ENCODE data around the gene SMIM13.

Gene SMIM13

GRCh38 chr6:11123978-11124377 is 30.3 kb downstream of the SMIM13 start:
- DNase-seq: no peak

GRCh38 chr6:11126876-11127275 is 33.2 kb downstream of the SMIM13 start:
- no peak for DNase-seq

GRCh38 chr6:11128608-11129007 is 35.0 kb downstream of the SMIM13 start:
- DNase-seq: no peak

GRCh38 chr6:11129908-11130565 is 36.4 kb downstream of the SMIM13 start:
- DNase-seq: no peak

- no peak for DNase-seq
Measured at GRCh38 chr6:11130605-11131004, 37.0 kb downstream of the SMIM13 start.

- no peak for DNase-seq
Measured at GRCh38 chr6:11132194-11132888, 38.7 kb downstream of the SMIM13 start.

GRCh38 chr6:11133281-11133680 is 39.6 kb downstream of the SMIM13 start:
- DNase-seq: no peak

GRCh38 chr6:11136809-11137208 is 43.2 kb downstream of the SMIM13 start:
- no peak for DNase-seq

- DNase-seq: peak; percentile 2
Measured at GRCh38 chr6:11139051-11139960, 45.7 kb downstream of the SMIM13 start.

- no peak for DNase-seq
Measured at GRCh38 chr6:11140056-11140455, 46.4 kb downstream of the SMIM13 start.

GRCh38 chr6:11141295-11141694 is 47.7 kb downstream of the SMIM13 start:
- DNase-seq: no peak

GRCh38 chr6:11142296-11143027 is 48.8 kb downstream of the SMIM13 start:
- no peak for DNase-seq

GRCh38 chr6:11143394-11144371 is 50.0 kb downstream of the SMIM13 start:
- peak; percentile 16 for DNase-seq

GRCh38 chr6:11144393-11144851 is 50.8 kb downstream of the SMIM13 start:
- DNase-seq: peak; percentile 31

- no peak for DNase-seq
Measured at GRCh38 chr6:11146117-11146826, 52.6 kb downstream of the SMIM13 start.

- no peak for DNase-seq
Measured at GRCh38 chr6:11149551-11149950, 55.9 kb downstream of the SMIM13 start.

- DNase-seq: no peak
Measured at GRCh38 chr6:11151488-11151887, 57.9 kb downstream of the SMIM13 start.

- DNase-seq: no peak
Measured at GRCh38 chr6:11152581-11152980, 58.9 kb downstream of the SMIM13 start.

GRCh38 chr6:11153447-11153846 is 59.8 kb downstream of the SMIM13 start:
- DNase-seq: no peak

- DNase-seq: no peak
Measured at GRCh38 chr6:11155589-11155988, 62.0 kb downstream of the SMIM13 start.

- no peak for DNase-seq
Measured at GRCh38 chr6:11160199-11160598, 66.6 kb downstream of the SMIM13 start.

Data from amniotic stem cell (primary cell).